Cardiac muscle cell (in vitro differentiated cells and primary cell): ENCODE results near the gene GPC5. TPM values are rescaled to one million over a fixed set of nuclear protein-coding genes. Genes with fewer than 3 reads are reported as not detected.
A peak's percentile ranks its signal among the peaks of the same experiment; 100 is the strongest.

ENCODE experiments used
- DNase-seq, 2 donors: peaks; one replicate each; pipeline versions ENCODE4 v3.0.0 to v3.0.0-alpha.2; 2010 to 2017; ENCODE audit warnings: low read depth in 1 of 2, low spot score in 1 of 2
- H3K27ac ChIP-seq: fragments of 200-600 bp; sonication (generic); 2 replicates; pipeline ENCODE4 v1.5.1; 2016
- H3K27me3 ChIP-seq: fragments of 200-600 bp; sonication (generic); 2 replicates; pipeline ENCODE4 v1.6.0; 2016; ENCODE audit warnings: control low read depth
- H3K36me3 ChIP-seq: fragments of 200-600 bp; sonication (generic); 2 replicates; pipeline ENCODE4 v1.5.1; 2016; ENCODE audit warnings: control low read depth
- H3K4me1 ChIP-seq: fragments of 200-600 bp; sonication (generic); 2 replicates; pipeline ENCODE4 v1.8.1; 2017; ENCODE audit warnings: low read depth, mild to moderate bottlenecking, mixed run types
- H3K4me3 ChIP-seq: fragments of 200-600 bp; sonication (generic); 2 replicates; pipeline ENCODE4 v1.5.1; 2016; ENCODE audit warnings: mild to moderate bottlenecking
- H3K9me3 ChIP-seq: fragments of 200-600 bp; sonication (generic); 2 replicates; pipeline ENCODE4 v1.5.1; 2017; ENCODE audit warnings: low read depth, mild to moderate bottlenecking, control low read depth
- polyA plus RNA-seq: library from polyadenylated mRNA; unstranded; fragments of >200 nt; fragmentation: Nextera tagmentation; extraction: Ambion mirVana; gene quantifications from 2 replicates; pipeline ENCODE4 v1.2.1, GENCODE V29; 2016
- total RNA-seq: library from RNA; depleted of rRNA; stranded (reverse); fragments of >200 nt; gene quantifications from 2 replicates; pipeline ENCODE4 v1.2.3, GENCODE V29; 2016
- TF ChIP-seq, protein P1 (sequence below): IDR thresholded peaks from 2 replicates; pipeline ENCODE4 v1.5.1; 2012; ENCODE audit warnings: low read depth, mild to moderate bottlenecking, low read length

GPC5 gene
- total and polyA plus RNA-seq, 2 experiments from 2014 or later, result 0.97 to 3.3 TPM

DNA sequence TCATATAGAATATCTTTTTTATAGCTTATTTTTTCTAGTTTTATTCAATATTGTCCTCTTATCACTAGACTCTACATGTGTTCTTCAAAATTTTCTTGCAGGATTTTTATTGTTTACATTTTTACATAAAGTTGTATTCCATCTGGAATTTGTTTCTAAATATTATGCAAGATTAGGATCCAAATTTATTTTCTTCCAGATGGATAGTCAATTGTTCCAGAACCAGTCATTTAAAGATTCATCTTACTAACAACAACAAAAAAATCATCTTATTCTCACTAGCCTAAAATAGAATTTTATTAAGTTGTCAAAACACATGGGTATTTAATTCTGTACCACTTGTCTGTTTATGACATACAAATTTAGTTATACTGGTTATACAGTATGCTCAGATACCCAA, 1437.8 kb downstream of the GPC5 start:
- no peaks in the 10 kb centered on the region for H3K9me3 ChIP-seq
- no peak for DNase-seq
- H3K27ac ChIP-seq, result no peak overlapping the region
- TF ChIP-seq, protein P1, sequence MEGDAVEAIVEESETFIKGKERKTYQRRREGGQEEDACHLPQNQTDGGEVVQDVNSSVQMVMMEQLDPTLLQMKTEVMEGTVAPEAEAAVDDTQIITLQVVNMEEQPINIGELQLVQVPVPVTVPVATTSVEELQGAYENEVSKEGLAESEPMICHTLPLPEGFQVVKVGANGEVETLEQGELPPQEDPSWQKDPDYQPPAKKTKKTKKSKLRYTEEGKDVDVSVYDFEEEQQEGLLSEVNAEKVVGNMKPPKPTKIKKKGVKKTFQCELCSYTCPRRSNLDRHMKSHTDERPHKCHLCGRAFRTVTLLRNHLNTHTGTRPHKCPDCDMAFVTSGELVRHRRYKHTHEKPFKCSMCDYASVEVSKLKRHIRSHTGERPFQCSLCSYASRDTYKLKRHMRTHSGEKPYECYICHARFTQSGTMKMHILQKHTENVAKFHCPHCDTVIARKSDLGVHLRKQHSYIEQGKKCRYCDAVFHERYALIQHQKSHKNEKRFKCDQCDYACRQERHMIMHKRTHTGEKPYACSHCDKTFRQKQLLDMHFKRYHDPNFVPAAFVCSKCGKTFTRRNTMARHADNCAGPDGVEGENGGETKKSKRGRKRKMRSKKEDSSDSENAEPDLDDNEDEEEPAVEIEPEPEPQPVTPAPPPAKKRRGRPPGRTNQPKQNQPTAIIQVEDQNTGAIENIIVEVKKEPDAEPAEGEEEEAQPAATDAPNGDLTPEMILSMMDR, result no peak
- no peaks in the 10 kb centered on the region for H3K27me3 ChIP-seq
- H3K36me3 ChIP-seq, result no peaks in the 10 kb centered on the region
- no peaks in the 10 kb centered on the region for H3K4me1 ChIP-seq
- H3K4me3 ChIP-seq, result no peak overlapping the region

DNA sequence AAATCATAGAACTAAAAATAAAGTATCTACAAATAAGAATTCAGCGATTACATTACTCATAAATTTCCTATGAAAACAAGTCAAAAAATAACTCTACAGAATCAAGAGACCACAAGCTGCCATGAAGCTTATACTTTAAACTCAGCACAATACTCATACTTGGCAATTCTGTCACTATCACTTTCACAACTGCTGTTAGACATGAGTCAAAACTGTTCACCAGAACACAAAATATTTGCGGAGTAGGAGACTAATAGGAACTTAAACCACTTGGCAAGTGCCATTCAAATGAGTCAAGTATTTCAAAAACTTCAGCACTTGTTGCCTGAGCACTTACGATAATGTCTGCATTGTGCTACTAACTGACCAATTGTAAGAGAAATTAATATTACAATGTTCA, 1440.4 kb downstream of the GPC5 start:
- Histone ChIP-seq H3K27me3 (no peaks in the 10 kb centered on the region), H3K4me1 (no peaks in the 10 kb centered on the region), H3K27ac (no peak overlapping the region), H3K36me3 (no peaks in the 10 kb centered on the region), H3K4me3 (no peak overlapping the region), H3K9me3 (no peaks in the 10 kb centered on the region)
- TF ChIP-seq, protein P1, result no peak
- DNase-seq, result peak in 1 of 2 donors; percentile 89

DNA sequence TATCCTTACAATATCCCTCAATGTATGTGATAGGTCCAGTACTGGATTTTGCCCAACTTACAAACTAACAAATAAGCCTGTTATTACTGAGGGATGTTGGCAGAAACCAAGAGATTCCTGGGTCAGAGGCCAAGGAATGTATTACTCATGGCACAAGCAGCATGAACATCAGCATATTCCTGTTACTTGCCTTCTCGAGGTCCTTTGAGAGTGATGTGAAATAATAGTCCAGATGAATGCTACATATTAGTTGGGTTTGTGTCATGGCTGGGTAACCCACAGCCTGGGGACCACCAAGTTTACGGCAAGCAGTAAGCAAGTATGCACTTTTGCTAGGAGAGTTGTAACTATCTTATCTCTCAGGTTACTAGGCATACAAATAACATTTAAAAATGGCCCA, 1443.7 kb downstream of the GPC5 start:
- no peaks in the 10 kb centered on the region for H3K4me1 ChIP-seq
- H3K9me3 ChIP-seq, result no peaks in the 10 kb centered on the region
- TF ChIP-seq, protein P1, result no peak
- no peaks in the 10 kb centered on the region for H3K27me3 ChIP-seq
- H3K27ac ChIP-seq, result no peak overlapping the region
- DNase-seq, result peak in 1 of 2 donors; percentile 91
- H3K4me3 ChIP-seq, result no peak overlapping the region
- no peaks in the 10 kb centered on the region for H3K36me3 ChIP-seq

DNA sequence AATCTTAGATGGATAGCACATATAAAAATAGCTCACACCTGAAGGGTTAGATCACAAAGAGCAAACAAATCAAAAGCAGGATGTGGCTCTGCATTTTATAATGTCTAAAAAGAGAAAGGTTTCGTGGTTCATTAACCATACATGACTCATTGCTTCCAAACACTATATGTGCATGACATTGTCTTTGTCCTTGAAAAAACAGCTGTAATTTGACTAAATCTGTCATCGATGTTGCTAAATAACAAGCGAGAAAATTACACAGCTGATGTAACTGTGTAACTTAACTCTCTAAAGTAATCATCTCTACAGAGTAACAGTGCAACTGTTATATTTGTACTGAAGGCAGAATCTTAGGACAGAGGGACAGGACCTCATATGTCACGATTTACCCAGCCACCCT, 1445.1 kb downstream of the GPC5 start:
- peak in 1 of 2 donors; percentile 73 for DNase-seq
- H3K9me3 ChIP-seq, result no peaks in the 10 kb centered on the region
- H3K27me3 ChIP-seq, result no peaks in the 10 kb centered on the region
- H3K36me3 ChIP-seq, result no peaks in the 10 kb centered on the region
- TF ChIP-seq, protein P1, result no peak
- no peak overlapping the region for H3K4me3 ChIP-seq
- H3K27ac ChIP-seq, result no peak overlapping the region
- no peaks in the 10 kb centered on the region for H3K4me1 ChIP-seq

DNA sequence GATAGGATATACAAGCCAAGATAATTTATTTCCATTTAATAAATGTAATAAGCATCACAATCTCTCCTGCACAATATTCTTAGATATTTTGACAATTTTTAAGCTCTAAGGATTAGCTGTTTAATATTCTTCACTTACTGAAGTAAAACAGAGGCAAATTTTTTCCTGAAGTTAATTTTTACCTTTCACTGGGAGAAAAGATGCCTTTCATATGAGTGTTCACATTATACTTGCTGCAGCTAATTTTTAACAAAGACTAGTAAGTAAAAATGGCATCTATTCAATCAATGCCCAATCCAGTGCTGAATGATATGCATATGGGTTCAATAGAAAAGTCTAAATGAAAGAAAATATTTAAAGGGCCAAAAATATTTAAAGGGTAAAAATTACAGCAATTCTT, 1451.0 kb downstream of the GPC5 start:
- no peak for DNase-seq
- H3K9me3 ChIP-seq, result no peaks in the 10 kb centered on the region
- no peaks in the 10 kb centered on the region for H3K4me1 ChIP-seq
- TF ChIP-seq, protein P1, result no peak
- no peaks in the 10 kb centered on the region for H3K27me3 ChIP-seq
- H3K36me3 ChIP-seq, result no peaks in the 10 kb centered on the region
- no peak overlapping the region for H3K27ac ChIP-seq
- H3K4me3 ChIP-seq, result no peak overlapping the region

DNA sequence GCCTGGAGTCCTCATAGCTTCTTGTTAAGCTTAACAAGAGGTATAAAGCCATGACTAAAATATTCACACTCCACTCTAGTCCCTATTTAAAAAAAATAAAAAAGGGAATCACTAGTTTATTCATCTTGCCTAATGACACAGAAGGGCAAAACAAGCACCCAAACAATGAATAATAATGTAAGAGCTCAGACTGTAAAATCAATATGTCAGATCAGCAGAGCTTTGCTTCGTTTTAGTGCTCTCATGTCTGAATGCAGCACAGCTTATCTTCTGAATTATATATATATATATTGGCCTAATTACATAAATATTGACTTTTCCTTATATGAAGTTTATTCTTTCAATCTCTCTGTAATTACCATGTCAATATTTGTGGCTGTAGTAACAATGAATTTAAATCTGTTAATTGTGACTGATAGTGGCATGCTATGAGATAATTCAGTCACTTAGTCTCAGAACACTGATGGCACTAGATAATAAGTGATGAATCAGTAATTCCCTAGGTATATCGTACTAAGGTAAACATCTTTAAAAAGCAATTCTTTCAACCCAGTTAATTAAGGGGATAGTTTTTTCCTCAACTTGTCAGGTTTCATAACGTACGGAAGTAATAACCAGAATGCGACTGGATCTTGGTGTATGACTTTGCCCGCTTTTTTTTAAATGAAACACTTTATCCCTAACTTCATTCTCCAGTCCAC, 1466.3 kb downstream of the GPC5 start:
- H3K4me1 ChIP-seq, result no peaks in the 10 kb centered on the region
- DNase-seq, result no peak
- no peaks in the 10 kb centered on the region for H3K36me3 ChIP-seq
- no peak overlapping the region for H3K27ac ChIP-seq
- no peaks in the 10 kb centered on the region for H3K9me3 ChIP-seq
- TF ChIP-seq, protein P1, result no peak
- no peaks in the 10 kb centered on the region for H3K27me3 ChIP-seq
- no peak overlapping the region for H3K4me3 ChIP-seq
